Spleen (tissue), 11 donors: Measurements from ENCODE around the gene ZMYM2. TPM values are rescaled to one million over a fixed set of nuclear protein-coding genes. Genes with fewer than 3 reads are reported as not detected.

ENCODE experiments used
- DNase-seq: peaks from one replicate; pipeline ENCODE4 v3.0.0-alpha.2; 2020
- H3K27ac ChIP-seq, 8 donors: fragments of 200-600 bp; sonication (generic) in 7 of 8; 1 replicate in 4 of 8; 2 replicates in 4 of 8; pipeline versions ENCODE4 v1.5.0 to v1.8.0; 2016 to 2021; ENCODE audit warnings: inconsistent platforms in 4 of 8, mild to moderate bottlenecking in 4 of 8, moderate library complexity in 1 of 8
- H3K27me3 ChIP-seq, 7 donors: fragments of 200-600 bp; sonication (generic) in 6 of 7; replicated peaks in 1 of 7; 1 replicate in 4 of 7; 2 replicates in 3 of 7; pipeline versions ENCODE4 v1.5.0 to v1.8.0; 2016 to 2021; ENCODE audit warnings: inconsistent platforms in 3 of 7, mild to moderate bottlenecking in 1 of 7
- H3K36me3 ChIP-seq, 6 donors: fragments of 200-600 bp; sonication (generic) in 5 of 6; 1 replicate in 4 of 6; 2 replicates in 2 of 6; pipeline versions ENCODE4 v1.5.0 to v1.8.0; 2016 to 2021; ENCODE audit warnings: inconsistent platforms in 2 of 6
- H3K4me1 ChIP-seq, 6 donors: fragments of 200-600 bp; sonication (generic) in 5 of 6; 1 replicate in 3 of 6; 2 replicates in 3 of 6; pipeline versions ENCODE4 v1.5.0 to v1.8.0; 2016 to 2021; ENCODE audit warnings: inconsistent platforms in 3 of 6
- H3K4me3 ChIP-seq, 8 donors: fragments of 200-600 bp; sonication (generic) in 7 of 8; 1 replicate in 4 of 8; 2 replicates in 4 of 8; pipeline versions ENCODE4 v1.5.0 to v1.8.0; 2016 to 2021; ENCODE audit warnings: inconsistent platforms in 4 of 8, mild to moderate bottlenecking in 4 of 8, moderate library complexity in 2 of 8
- H3K9me3 ChIP-seq, 8 donors: fragments of 200-600 bp; sonication (generic) in 7 of 8; 1 replicate in 4 of 8; 2 replicates in 4 of 8; pipeline versions ENCODE4 v1.5.0 to v1.8.0; 2016 to 2021; ENCODE audit warnings: inconsistent platforms in 4 of 8
- CTCF ChIP-seq, 11 experiments: fragments of 200-600 bp in 7 of 11; fragments of 450-650 bp in 4 of 11; sonication (generic) in 4 of 11; IDR thresholded peaks in 8 of 11; conservative IDR thresholded peaks in 3 of 11; 1 replicate in 7 of 11; 2 replicates in 4 of 11; pipeline versions ENCODE4 v1.4.0 to v1.8.0; 2016 to 2021; ENCODE audit warnings: antibody characterized with exemption in 11 of 11, inconsistent platforms in 4 of 11, mild to moderate bottlenecking in 1 of 11
- POLR2A ChIP-seq, 3 donors: fragments of 450-650 bp; IDR thresholded peaks; one replicate each; pipeline ENCODE4 v1.5.1; 2017; ENCODE audit warnings: antibody characterized with exemption in 3 of 3, mild to moderate bottlenecking in 1 of 3
- POLR2AphosphoS5 ChIP-seq, 3 donors: sonication (generic); formaldehyde crosslinking; IDR thresholded peaks; one replicate each; pipeline ENCODE4 v1.5.1; 2017; ENCODE audit warnings: antibody characterized with exemption in 3 of 3
- WGBS, 5 donors: extraction: QIAGEN DNeasy Blood & Tissue Kit in 3 of 5; methylation state at CpG; one replicate each; pipeline versions ENCODE4 v1.1.5 to v1.1.7; 2013 to 2018; 5-methylcytosine and 5-hydroxymethylcytosine counted together
- intact Hi-C: fragments of 100-400 bp; cut with DNase I; formaldehyde crosslinking; loops from one replicate; pipeline ENCODE4 v1.15.0; 2023; ENCODE audit warnings: low total_unique reads
- polyA plus RNA-seq, 3 donors: library from polyadenylated mRNA; stranded (reverse); fragments of 200-250 nt; gene quantifications; one replicate each; pipeline ENCODE4 v1.2.1, GENCODE V29; 2013
- total RNA-seq, 7 donors: library from RNA; depleted of rRNA in 3 of 7; stranded (reverse); fragments of >200 nt in 3 of 7; fragmentation: NEBNext Ultra II Directional in 4 of 7; extraction: Animal tissue kit (Norgen Biotek cat#: 25700) in 4 of 7; gene quantifications; one replicate each; pipeline versions ENCODE4 v1.1.0 to v1.2.1, GENCODE V29; 2016 to 2021
- donor health status: healthy with polysubstance abuse.
- donor health status: DM: no; HTN: no; CAD: no; lungs with moderate emphysema.
- donor health status: DM: no; HTN: no; CAD: no.
- donor health status: Bipolar disorder and iron deficiency.
- donor health status: healthy.
- donor health status: DM: no; HTN: no; CAD: no.
- donor health status: DM: yes; HTN: yes; CAD: no.

The ZMYM2 gene
- total and polyA plus RNA-seq, 10 donors: 17.8 to 125 (median 94.6) TPM

GRCh38 chr13:20090349-20090748, 131.8 kb downstream of the ZMYM2 start:
- Histone ChIP-seq H3K36me3 (peaks cover 0 to 25% (median 10%) of the 10 kb centered on the region in 6 donors), H3K27me3 (no peaks in the 10 kb centered on the region), H3K27ac (no peak overlapping the region), H3K4me1 (no peaks in the 10 kb centered on the region), H3K9me3 (no peaks in the 10 kb centered on the region), H3K4me3 (no peak overlapping the region)
- 75 to 89% (median 81%) methylated on average over 1 of the region's 1 CpG for WGBS, 5 donors
- TF ChIP-seq POLR2AphosphoS5 (IDR thresholded peaks at IDR 0.05): no peak
- TF ChIP-seq POLR2A (IDR thresholded peaks at IDR 0.05): no peak
- no peak for TF ChIP-seq CTCF (IDR thresholded peaks at IDR 0.05 in 8 of 11, conservative IDR thresholded peaks at IDR 0.05 in 3 of 11)
- no peak for DNase-seq
- intact Hi-C loops: no loop called here

DNA sequence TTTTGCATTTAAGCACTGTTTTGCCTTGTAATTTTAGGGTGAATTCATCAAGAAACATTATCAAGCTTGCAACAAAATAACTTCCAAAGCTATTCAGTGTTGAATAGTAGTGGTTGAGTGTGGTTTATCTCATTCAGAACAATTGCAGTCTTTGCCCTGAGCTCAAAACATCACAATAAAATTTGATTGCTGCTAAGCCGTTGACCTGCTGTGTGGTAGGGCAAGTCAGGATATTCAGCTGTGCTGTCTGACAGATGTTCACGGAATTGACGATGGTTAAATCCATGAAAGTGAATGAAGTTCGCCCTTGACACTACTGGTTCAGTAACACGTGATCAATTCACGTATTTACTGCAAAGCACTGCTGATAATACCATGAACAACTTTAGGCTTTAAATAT, 135.4 kb downstream of the ZMYM2 start:
- TF ChIP-seq CTCF (IDR thresholded peaks at IDR 0.05 in 8 of 11, conservative IDR thresholded peaks at IDR 0.05 in 3 of 11) (no peak), POLR2AphosphoS5 (IDR thresholded peaks at IDR 0.05) (no peak), POLR2A (IDR thresholded peaks at IDR 0.05) (no peak)
- Histone ChIP-seq H3K27me3 (peaks cover 0 to 11% (median 0%) of the 10 kb centered on the region in 7 donors), H3K9me3 (no peaks in the 10 kb centered on the region), H3K27ac (no peak overlapping the region), H3K36me3 (no peaks in the 10 kb centered on the region), H3K4me1 (no peaks in the 10 kb centered on the region), H3K4me3 (no peak overlapping the region)
- no peak for DNase-seq
- intact Hi-C loops: no loop called here
- 75 to 80% (median 76%) methylated on average over 6 of the region's 6 CpGs for WGBS, 5 donors

DNA sequence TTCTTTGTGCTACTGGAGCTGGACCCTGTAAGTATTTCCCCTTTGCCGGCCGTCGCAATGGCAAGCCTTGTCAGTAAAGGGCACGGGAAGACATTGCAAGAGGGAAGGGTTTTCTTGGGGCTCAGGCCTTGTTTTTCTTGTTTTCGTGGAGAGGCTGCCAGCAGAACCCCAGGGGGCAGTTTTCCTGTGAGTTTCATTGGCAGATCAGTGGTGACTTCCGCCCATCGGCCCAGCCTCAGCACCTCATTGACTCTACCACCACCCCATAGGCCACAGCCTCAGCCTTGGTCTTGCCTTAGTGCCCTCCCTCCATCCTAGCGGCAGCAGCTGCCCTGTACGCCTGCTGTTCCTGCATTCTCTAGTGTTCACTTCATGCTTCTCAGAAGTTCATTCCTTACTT, 140.8 kb downstream of the ZMYM2 start:
- Histone ChIP-seq H3K36me3 (no peaks in the 10 kb centered on the region), H3K27ac (no peak overlapping the region), H3K9me3 (no peaks in the 10 kb centered on the region), H3K27me3 (peaks cover 0 to 60% (median 10%) of the 10 kb centered on the region in 7 donors), H3K4me3 (no peak overlapping the region), H3K4me1 (no peaks in the 10 kb centered on the region)
- TF ChIP-seq POLR2AphosphoS5 (IDR thresholded peaks at IDR 0.05): no peak
- TF ChIP-seq POLR2A (IDR thresholded peaks at IDR 0.05): no peak
- no peak for TF ChIP-seq CTCF (IDR thresholded peaks at IDR 0.05 in 8 of 11, conservative IDR thresholded peaks at IDR 0.05 in 3 of 11)
- no peak for DNase-seq
- 59 to 71% (median 67%) methylated on average over 9 of the region's 9 CpGs for WGBS, 5 donors
- intact Hi-C loops: no loop called here

DNA sequence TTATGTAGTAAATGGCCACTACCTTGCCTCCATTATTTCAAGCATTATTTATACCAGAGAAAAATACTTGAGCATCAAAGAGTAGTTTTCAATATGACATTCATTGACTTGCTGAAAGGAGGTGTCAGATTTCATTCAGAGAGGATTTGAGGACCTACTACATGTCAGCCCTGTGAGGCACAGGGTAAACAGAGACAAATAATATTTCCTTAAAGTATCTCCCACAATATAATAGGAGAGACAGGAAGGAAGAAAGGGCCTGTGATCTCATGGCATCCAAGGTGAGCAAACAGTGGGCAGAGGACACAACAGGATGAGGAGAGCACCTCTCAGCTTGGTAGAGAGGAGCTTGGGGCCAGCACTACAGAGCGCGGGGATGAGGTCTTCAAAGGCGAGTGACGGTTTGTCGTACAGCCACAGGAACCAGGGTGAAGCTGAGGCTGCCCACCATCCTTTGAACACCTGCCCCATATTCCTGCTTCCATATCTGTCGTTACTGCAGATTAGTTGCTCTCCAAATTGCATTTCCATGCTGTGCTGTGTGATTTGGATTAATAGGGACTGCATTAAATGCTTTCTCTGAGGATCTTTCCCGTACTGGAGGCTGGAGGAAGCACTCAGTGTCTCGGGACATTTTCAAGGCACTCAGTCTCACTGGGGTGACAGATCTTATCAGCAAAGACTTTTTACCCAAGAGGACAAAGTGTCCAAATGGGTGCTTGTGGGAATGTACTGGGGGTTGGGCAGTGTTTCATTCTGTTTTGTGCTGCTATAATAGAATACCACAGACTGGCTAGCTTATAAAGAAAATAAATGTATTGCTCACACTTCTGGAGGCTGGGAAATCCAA, 143.2 kb downstream of the ZMYM2 start:
- DNase-seq: no peak
- H3K4me1 ChIP-seq: no peaks in the 10 kb centered on the region
- H3K27me3 ChIP-seq: peaks cover 0 to 77% (median 14%) of the 10 kb centered on the region in 7 donors
- intact Hi-C loops: no loop called here
- TF ChIP-seq POLR2A (IDR thresholded peaks at IDR 0.05) (no peak), CTCF (IDR thresholded peaks at IDR 0.05 in 8 of 11, conservative IDR thresholded peaks at IDR 0.05 in 3 of 11) (no peak), POLR2AphosphoS5 (IDR thresholded peaks at IDR 0.05) (no peak)
- H3K4me3 ChIP-seq: no peak overlapping the region
- H3K9me3 ChIP-seq: no peaks in the 10 kb centered on the region
- no peak overlapping the region for H3K27ac ChIP-seq
- 54 to 67% (median 62%) methylated on average over 8 of the region's 8 CpGs for WGBS, 5 donors
- H3K36me3 ChIP-seq: no peaks in the 10 kb centered on the region
